IMR-90 (cell line): ENCODE measurements around the gene CHN2. TPM values are rescaled to one million over a fixed set of nuclear protein-coding genes. Genes with fewer than 3 reads are reported as not detected.

Experiments
- ATAC-seq: fragments of 200-7000 bp; cut with Tn5 transposase; 2 replicates; pipeline ENCODE4 v1.9.1; 2020; ENCODE audit warnings: low read depth, mild to moderate bottlenecking, moderate library complexity
- BruUV-seq: library from RNA; stranded (reverse); fragments of 400-500 nt; replicated peaks from 2 replicates; lab custom pipeline; 2021; lab: Mats Ljungman, UMichigan
- CTCF ChIA-PET: fragments of 300-600 bp; formaldehyde crosslinking; extraction: SDS; loops from one replicate; lab custom pipeline; 2021; ENCODE audit warnings: antibody characterized with exemption; lab: Yijun Ruan, JAX
- POLR2A ChIA-PET: fragments of 300-600 bp; sonication (Branson Sonifier 250); formaldehyde crosslinking; loops from one replicate; lab custom pipeline; 2022; ENCODE audit warnings: antibody characterized with exemption; ENCODE audit not compliant: unreplicated experiment; lab: Charles Lee
- DNase-seq: peaks from one replicate; pipeline ENCODE4 v3.0.0; 2013
- H2AFZ ChIP-seq: replicated peaks from 2 replicates; pipeline ENCODE3; 2013; ENCODE audit warnings: low read length, mild to moderate bottlenecking; ENCODE audit not compliant: poor library complexity
- H2AK5ac ChIP-seq: 2 replicates; pipeline ENCODE4 v1.6.1; 2013; ENCODE audit warnings: low read depth, low read length, inconsistent platforms
- H2AK9ac ChIP-seq: replicated peaks from 2 replicates; pipeline ENCODE3; 2013; ENCODE audit warnings: mild to moderate bottlenecking, low read depth, low read length, moderate library complexity; ENCODE audit not compliant: poor library complexity
- H2BK120ac ChIP-seq: 2 replicates; pipeline ENCODE4 v1.6.1; 2013; ENCODE audit warnings: low read depth, low read length, inconsistent platforms
- H2BK15ac ChIP-seq: 3 replicates; pipeline ENCODE4 v1.6.1; 2013; ENCODE audit warnings: low read depth, low read length, inconsistent platforms
- H2BK20ac ChIP-seq: 2 replicates; pipeline ENCODE4 v1.6.1; 2013; ENCODE audit warnings: low read depth, mild to moderate bottlenecking, inconsistent platforms, low read length, moderate library complexity
- H2BK5ac ChIP-seq: 2 replicates; pipeline ENCODE4 v1.6.1; 2013; ENCODE audit warnings: mild to moderate bottlenecking, low read depth, low read length, inconsistent platforms; ENCODE audit not compliant: poor library complexity, severe bottlenecking
- H3K14ac ChIP-seq: replicated peaks from 2 replicates; pipeline ENCODE4 v1.6.1; 2013; ENCODE audit warnings: low read depth, low read length, inconsistent platforms
- H3K18ac ChIP-seq: 2 replicates; pipeline ENCODE4 v1.6.1; 2013; ENCODE audit warnings: low read depth, low read length, control low read depth
- H3K23ac ChIP-seq: 2 replicates; pipeline ENCODE4 v1.6.1; 2013; ENCODE audit warnings: low read depth, low read length, inconsistent platforms
- H3K27ac ChIP-seq: 2 replicates; pipeline ENCODE4 v1.5.1; 2013; ENCODE audit warnings: mild to moderate bottlenecking, control low read depth, low read length; ENCODE audit not compliant: insufficient read depth
- H3K27me3 ChIP-seq: 2 replicates; pipeline ENCODE4 v1.6.1; 2013; ENCODE audit warnings: low read length; ENCODE audit not compliant: control insufficient read depth, insufficient read depth
- H3K36me3 ChIP-seq: 2 replicates; pipeline ENCODE4 v1.6.1; 2013; ENCODE audit warnings: low read length, mixed read lengths; ENCODE audit not compliant: control insufficient read depth, insufficient read depth
- H3K4ac ChIP-seq: 2 replicates; pipeline ENCODE4 v1.6.1; 2013; ENCODE audit warnings: low read depth, low read length, inconsistent platforms
- H3K4me1 ChIP-seq: 2 replicates; pipeline ENCODE4 v1.6.1; 2013; ENCODE audit warnings: low read length, mixed read lengths; ENCODE audit not compliant: control insufficient read depth, insufficient read depth
- H3K4me2 ChIP-seq: 2 replicates; pipeline ENCODE4 v1.6.1; 2013; ENCODE audit warnings: low read depth, mild to moderate bottlenecking, control low read depth, low read length, moderate library complexity
- H3K4me3 ChIP-seq: 2 replicates; pipeline ENCODE4 v1.5.1; 2013; ENCODE audit warnings: low read depth, mild to moderate bottlenecking, control low read depth, low read length, moderate library complexity; ENCODE audit not compliant: insufficient read depth
- H3K56ac ChIP-seq: 2 replicates; pipeline ENCODE4 v1.6.1; 2013; ENCODE audit warnings: low read length, inconsistent platforms; ENCODE audit not compliant: insufficient read depth; ENCODE audit errors: extremely low read depth
- H3K79me1 ChIP-seq, 2 experiments: 2 replicates each; pipeline ENCODE4 v1.6.1; 2013; ENCODE audit warnings: low read length in 2 of 2, inconsistent platforms in 1 of 2, low read depth in 1 of 2
- H3K9ac ChIP-seq: 2 replicates; pipeline ENCODE4 v1.6.1; 2013; ENCODE audit warnings: low read depth, low read length, control low read depth
- H3K9me1 ChIP-seq: 2 replicates; pipeline ENCODE4 v1.6.1; 2013; ENCODE audit warnings: low read length, inconsistent platforms; ENCODE audit not compliant: insufficient read depth
- H3K9me3 ChIP-seq: 2 replicates; pipeline ENCODE4 v1.6.1; 2013; ENCODE audit warnings: low read length; ENCODE audit not compliant: control insufficient read depth, insufficient read depth
- H4K20me1 ChIP-seq: 2 replicates; pipeline ENCODE4 v1.6.1; 2013; ENCODE audit warnings: low read length, inconsistent platforms; ENCODE audit not compliant: insufficient read depth
- H4K5ac ChIP-seq: 2 replicates; pipeline ENCODE4 v1.6.1; 2013; ENCODE audit warnings: mild to moderate bottlenecking, low read depth, low read length, control low read depth
- H4K8ac ChIP-seq, 2 experiments: 2 replicates each; pipeline ENCODE4 v1.6.1; 2013; ENCODE audit warnings: low read depth in 2 of 2, low read length in 2 of 2, control low read depth in 1 of 2, inconsistent platforms in 1 of 2
- H4K91ac ChIP-seq: 2 replicates; pipeline ENCODE4 v1.6.1; 2013; ENCODE audit warnings: low read depth, low read length, inconsistent platforms; ENCODE audit not compliant: insufficient read depth
- BHLHE40 ChIP-seq: fragments of 150-350 bp; IDR thresholded peaks from 2 replicates; pipeline ENCODE4 v1.6.1; 2016; ENCODE audit warnings: mild to moderate bottlenecking, low read depth, low read length
- CEBPB ChIP-seq: IDR thresholded peaks from 2 replicates; pipeline ENCODE4 v1.6.1; 2012; ENCODE audit warnings: low read depth, low read length, improper control_type of control experiment
- CHD1 ChIP-seq: IDR thresholded peaks from 2 replicates; pipeline ENCODE4 v1.6.1; 2012; ENCODE audit warnings: low read depth, low read length, improper control_type of control experiment
- FOS ChIP-seq: fragments of 150-350 bp; IDR thresholded peaks from 2 replicates; pipeline ENCODE4 v1.6.1; 2016; ENCODE audit warnings: low read depth, low read length
- NFE2L2 ChIP-seq: fragments of 150-350 bp; IDR thresholded peaks from 2 replicates; pipeline ENCODE4 v1.6.1; 2016; ENCODE audit warnings: low read depth, mild to moderate bottlenecking, low read length
- POLR2A ChIP-seq: IDR thresholded peaks from 2 replicates; pipeline ENCODE4 v1.6.1; 2012; ENCODE audit warnings: mild to moderate bottlenecking, low read depth, low read length
- RAD21 ChIP-seq: IDR thresholded peaks from 2 replicates; pipeline ENCODE4 v1.6.1; 2012; ENCODE audit warnings: low read length, improper control_type of control experiment
- RFX5 ChIP-seq: IDR thresholded peaks from 2 replicates; pipeline ENCODE4 v1.8.0; 2012; ENCODE audit warnings: low read depth, mild to moderate bottlenecking, low read length, moderate library complexity
- WGBS, 2 experiments: methylation state at CpG; one replicate each; pipeline versions ENCODE4 v1.1.5 to v1.1.7; 2013; ENCODE audit warnings: missing lambda C conversion rate in 2 of 2; ENCODE audit not compliant: insufficient read length in 1 of 2; ENCODE audit errors: extremely low coverage in 2 of 2; 5-methylcytosine and 5-hydroxymethylcytosine counted together
- dilution Hi-C: fragments of 300-500 bp; cut with HindIII; formaldehyde crosslinking; loops from one replicate; pipeline ENCODE4 v1.14.3; 2018; ENCODE audit warnings: low sequenced_read_pairs; ENCODE audit not compliant: unreplicated experiment
- in situ Hi-C: fragments of 300-500 bp; cut with MboI; formaldehyde crosslinking; loops from 3 replicates; pipeline ENCODE4 v1.14.3; 2019; ENCODE audit warnings: low sequenced_read_pairs, inconsistent platforms, mixed read lengths
- intact Hi-C: fragments of 100-400 bp; cut with micrococcal nuclease; formaldehyde crosslinking; loops from 2 replicates; pipeline ENCODE4 v1.10.0; 2022
- polyA plus RNA-seq, 3 experiments: library from polyadenylated mRNA; depleted of rRNA; stranded (reverse); fragments of >200 nt; gene quantifications; 2 replicates each; pipeline ENCODE4 v1.2.3, GENCODE V29; 2012; ENCODE audit warnings: low replicate concordance in 1 of 3
- total RNA-seq: library from RNA; depleted of rRNA; stranded (reverse); fragments of >200 nt; gene quantifications from 2 replicates; pipeline ENCODE4 v1.2.3, GENCODE V29; 2012

The CHN2 gene
- total and polyA plus RNA-seq, 2 of the 4 experiments (the other 2 are of a cell fraction) = not detected

DNA sequence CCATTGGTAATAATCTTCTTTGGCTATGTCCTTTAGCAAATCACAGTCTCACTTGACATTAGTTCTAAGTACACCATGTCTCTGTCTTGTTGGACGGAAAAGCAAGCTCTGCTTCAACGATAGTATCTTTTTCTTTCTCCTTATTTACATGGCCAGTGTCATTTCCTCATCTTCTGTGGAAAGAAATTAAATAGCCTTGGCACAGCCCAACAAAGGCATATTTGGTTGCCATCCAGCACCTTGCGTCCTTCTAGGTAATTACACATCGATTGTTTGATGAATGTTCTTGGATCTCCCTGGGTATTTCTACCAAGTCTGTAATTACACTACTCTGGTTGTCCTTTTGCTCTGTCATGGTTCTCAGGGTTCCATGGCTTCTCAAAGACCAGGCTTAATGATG is 183.1 kb downstream of the CHN2 start:
- Histone ChIP-seq H3K4ac (no peak overlapping the region), H3K27ac (no peak overlapping the region), H4K5ac (no peak overlapping the region), H3K4me2 (no peak overlapping the region), H3K4me3 (no peak overlapping the region), H2BK15ac (no peak overlapping the region), H2AK9ac (no peak overlapping the region), H3K27me3 (no peaks in the 10 kb centered on the region), H3K9me1 (no peaks in the 10 kb centered on the region), H2BK5ac (no peak overlapping the region), H2AFZ (no peak overlapping the region), H3K18ac (no peak overlapping the region), H2BK20ac (no peak overlapping the region), H4K91ac (no peak overlapping the region), H3K79me1 (no peaks in the 10 kb centered on the region), H3K9ac (no peak overlapping the region), H2BK120ac (no peak overlapping the region), H3K4me1 (no peaks in the 10 kb centered on the region), H4K20me1 (no peaks in the 10 kb centered on the region), H3K56ac (no peak overlapping the region), H3K9me3 (no peaks in the 10 kb centered on the region; the same call in 1 of the 2 replicates), H2AK5ac (no peak overlapping the region), H4K8ac (no peak overlapping the region), H3K36me3 (no peaks in the 10 kb centered on the region), H3K14ac (no peak overlapping the region), H3K23ac (no peak overlapping the region)
- intact Hi-C loops = no loop called here
- in situ Hi-C loops = no loop called here
- dilution Hi-C loops = no loop called here
- no peak for DNase-seq
- ATAC-seq = no peak
- no peak for TF ChIP-seq BHLHE40
- TF ChIP-seq POLR2A = no peak
- TF ChIP-seq CEBPB = no peak
- no peak for TF ChIP-seq RAD21
- TF ChIP-seq CHD1 = no peak
- no peak for TF ChIP-seq RFX5
- TF ChIP-seq FOS = no peak
- TF ChIP-seq NFE2L2 = no peak
- CTCF ChIA-PET = no interaction called here
- POLR2A ChIA-PET = no interaction called here
- 60% methylated on average over 1 of the region's 4 CpGs; no CpG with 5 or more reads in 1 of the 2 experiments for WGBS, 2 experiments
- BruUV-seq = no TSS peak
